Measurements from ENCODE around the gene PCCA. TPM values are rescaled to one million over a fixed set of nuclear protein-coding genes. Genes with fewer than 3 reads are reported as not detected.
"Not testable (repeated sequence)": the region's sequence is repeated elsewhere in the genome, so short reads cannot be mapped to it uniquely, and the experiment has no call there.

PCCA gene
- total and polyA plus RNA-seq, 2 of the 13 experiments (the other 11 are each of a cell fraction or from before 2014, with no cell fraction given) = 15.0 to 32.2 TPM

DNA sequence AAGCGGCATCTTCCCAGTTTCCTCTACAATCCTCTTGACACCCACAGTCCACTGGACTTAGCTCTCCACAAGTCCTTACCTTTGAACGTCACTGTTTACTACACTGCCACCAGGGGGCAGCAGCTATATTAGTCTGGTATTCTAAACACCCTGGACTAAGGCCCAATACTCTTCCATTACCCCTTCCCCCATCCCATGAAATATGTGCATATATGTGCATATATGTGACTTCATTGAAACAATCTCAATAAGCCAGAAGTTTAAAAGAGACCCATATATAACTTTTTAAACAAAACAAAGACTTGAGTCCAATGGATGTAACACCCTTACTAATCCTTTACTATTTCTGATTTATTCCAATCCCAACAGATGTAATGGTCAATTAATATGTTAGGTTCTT is 484.2 kb downstream of the PCCA start (continued):
- TF ChIP-seq HNF4G (IDR thresholded peaks at IDR 0.05; ENCODE audit: borderline replicate concordance, low read depth, low read length) = peak; percentile 43; the same call in 1 of the 2 replicates
- TF ChIP-seq HNF4G (CRISPR knock-in tag; IDR thresholded peaks at IDR 0.05; ENCODE audit: borderline replicate concordance, low read depth) = no peak
- TF ChIP-seq ZFY (CRISPR knock-in tag; IDR thresholded peaks at IDR 0.05) = no peak
- TF ChIP-seq, protein P1, sequence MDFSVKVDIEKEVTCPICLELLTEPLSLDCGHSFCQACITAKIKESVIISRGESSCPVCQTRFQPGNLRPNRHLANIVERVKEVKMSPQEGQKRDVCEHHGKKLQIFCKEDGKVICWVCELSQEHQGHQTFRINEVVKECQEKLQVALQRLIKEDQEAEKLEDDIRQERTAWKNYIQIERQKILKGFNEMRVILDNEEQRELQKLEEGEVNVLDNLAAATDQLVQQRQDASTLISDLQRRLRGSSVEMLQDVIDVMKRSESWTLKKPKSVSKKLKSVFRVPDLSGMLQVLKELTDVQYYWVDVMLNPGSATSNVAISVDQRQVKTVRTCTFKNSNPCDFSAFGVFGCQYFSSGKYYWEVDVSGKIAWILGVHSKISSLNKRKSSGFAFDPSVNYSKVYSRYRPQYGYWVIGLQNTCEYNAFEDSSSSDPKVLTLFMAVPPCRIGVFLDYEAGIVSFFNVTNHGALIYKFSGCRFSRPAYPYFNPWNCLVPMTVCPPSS (IDR thresholded peaks at IDR 0.05) = no peak
- TF ChIP-seq RAD21 (CRISPR knock-in tag; IDR thresholded peaks at IDR 0.05) = 0 out of 2 replicates have a peak, but pooled peaks have one; percentile 22
- TF ChIP-seq, protein P2, sequence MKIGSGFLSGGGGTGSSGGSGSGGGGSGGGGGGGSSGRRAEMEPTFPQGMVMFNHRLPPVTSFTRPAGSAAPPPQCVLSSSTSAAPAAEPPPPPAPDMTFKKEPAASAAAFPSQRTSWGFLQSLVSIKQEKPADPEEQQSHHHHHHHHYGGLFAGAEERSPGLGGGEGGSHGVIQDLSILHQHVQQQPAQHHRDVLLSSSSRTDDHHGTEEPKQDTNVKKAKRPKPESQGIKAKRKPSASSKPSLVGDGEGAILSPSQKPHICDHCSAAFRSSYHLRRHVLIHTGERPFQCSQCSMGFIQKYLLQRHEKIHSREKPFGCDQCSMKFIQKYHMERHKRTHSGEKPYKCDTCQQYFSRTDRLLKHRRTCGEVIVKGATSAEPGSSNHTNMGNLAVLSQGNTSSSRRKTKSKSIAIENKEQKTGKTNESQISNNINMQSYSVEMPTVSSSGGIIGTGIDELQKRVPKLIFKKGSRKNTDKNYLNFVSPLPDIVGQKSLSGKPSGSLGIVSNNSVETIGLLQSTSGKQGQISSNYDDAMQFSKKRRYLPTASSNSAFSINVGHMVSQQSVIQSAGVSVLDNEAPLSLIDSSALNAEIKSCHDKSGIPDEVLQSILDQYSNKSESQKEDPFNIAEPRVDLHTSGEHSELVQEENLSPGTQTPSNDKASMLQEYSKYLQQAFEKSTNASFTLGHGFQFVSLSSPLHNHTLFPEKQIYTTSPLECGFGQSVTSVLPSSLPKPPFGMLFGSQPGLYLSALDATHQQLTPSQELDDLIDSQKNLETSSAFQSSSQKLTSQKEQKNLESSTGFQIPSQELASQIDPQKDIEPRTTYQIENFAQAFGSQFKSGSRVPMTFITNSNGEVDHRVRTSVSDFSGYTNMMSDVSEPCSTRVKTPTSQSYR (CRISPR knock-in tag; IDR thresholded peaks at IDR 0.05; ENCODE audit: borderline replicate concordance) = peak; percentile 32; the same call in 1 of the 2 replicates
- no peak for TF ChIP-seq EED (CRISPR knock-in tag; IDR thresholded peaks at IDR 0.05)
- no peak for TF ChIP-seq RXRB (CRISPR knock-in tag; IDR thresholded peaks at IDR 0.05; ENCODE audit: borderline replicate concordance)
- TF ChIP-seq, protein P3, sequence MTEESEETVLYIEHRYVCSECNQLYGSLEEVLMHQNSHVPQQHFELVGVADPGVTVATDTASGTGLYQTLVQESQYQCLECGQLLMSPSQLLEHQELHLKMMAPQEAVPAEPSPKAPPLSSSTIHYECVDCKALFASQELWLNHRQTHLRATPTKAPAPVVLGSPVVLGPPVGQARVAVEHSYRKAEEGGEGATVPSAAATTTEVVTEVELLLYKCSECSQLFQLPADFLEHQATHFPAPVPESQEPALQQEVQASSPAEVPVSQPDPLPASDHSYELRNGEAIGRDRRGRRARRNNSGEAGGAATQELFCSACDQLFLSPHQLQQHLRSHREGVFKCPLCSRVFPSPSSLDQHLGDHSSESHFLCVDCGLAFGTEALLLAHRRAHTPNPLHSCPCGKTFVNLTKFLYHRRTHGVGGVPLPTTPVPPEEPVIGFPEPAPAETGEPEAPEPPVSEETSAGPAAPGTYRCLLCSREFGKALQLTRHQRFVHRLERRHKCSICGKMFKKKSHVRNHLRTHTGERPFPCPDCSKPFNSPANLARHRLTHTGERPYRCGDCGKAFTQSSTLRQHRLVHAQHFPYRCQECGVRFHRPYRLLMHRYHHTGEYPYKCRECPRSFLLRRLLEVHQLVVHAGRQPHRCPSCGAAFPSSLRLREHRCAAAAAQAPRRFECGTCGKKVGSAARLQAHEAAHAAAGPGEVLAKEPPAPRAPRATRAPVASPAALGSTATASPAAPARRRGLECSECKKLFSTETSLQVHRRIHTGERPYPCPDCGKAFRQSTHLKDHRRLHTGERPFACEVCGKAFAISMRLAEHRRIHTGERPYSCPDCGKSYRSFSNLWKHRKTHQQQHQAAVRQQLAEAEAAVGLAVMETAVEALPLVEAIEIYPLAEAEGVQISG (CRISPR knock-in tag; IDR thresholded peaks at IDR 0.05) = no peak
- peak; percentile 75 for TF ChIP-seq STAG1 (CRISPR knock-in tag; IDR thresholded peaks at IDR 0.05)
- TF ChIP-seq, protein P4, sequence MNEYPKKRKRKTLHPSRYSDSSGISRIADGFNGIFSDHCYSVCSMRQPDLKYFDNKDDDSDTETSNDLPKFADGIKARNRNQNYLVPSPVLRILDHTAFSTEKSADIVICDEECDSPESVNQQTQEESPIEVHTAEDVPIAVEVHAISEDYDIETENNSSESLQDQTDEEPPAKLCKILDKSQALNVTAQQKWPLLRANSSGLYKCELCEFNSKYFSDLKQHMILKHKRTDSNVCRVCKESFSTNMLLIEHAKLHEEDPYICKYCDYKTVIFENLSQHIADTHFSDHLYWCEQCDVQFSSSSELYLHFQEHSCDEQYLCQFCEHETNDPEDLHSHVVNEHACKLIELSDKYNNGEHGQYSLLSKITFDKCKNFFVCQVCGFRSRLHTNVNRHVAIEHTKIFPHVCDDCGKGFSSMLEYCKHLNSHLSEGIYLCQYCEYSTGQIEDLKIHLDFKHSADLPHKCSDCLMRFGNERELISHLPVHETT (CRISPR knock-in tag; conservative IDR thresholded peaks at IDR 0.05) = no peak
- TF ChIP-seq TEAD3 (CRISPR knock-in tag; optimal IDR thresholded peaks at IDR 0.05; ENCODE audit: borderline replicate concordance) = peak; percentile 19
- 0 out of 2 replicates have a peak, but pooled peaks have one; percentile 43 for TF ChIP-seq MXD4 (CRISPR knock-in tag; IDR thresholded peaks at IDR 0.05)
- no peak for TF ChIP-seq CREB1 (IDR thresholded peaks at IDR 0.05)
- TF ChIP-seq CREB1 (CRISPR knock-in tag; IDR thresholded peaks at IDR 0.05) = peak; percentile 71
- TF ChIP-seq ZNF652 (CRISPR knock-in tag; IDR thresholded peaks at IDR 0.05; ENCODE audit: borderline replicate concordance, low read depth) = 0 out of 2 replicates have a peak, but pooled peaks have one; percentile 7
- TF ChIP-seq SOX5 (CRISPR knock-in tag; IDR thresholded peaks at IDR 0.05; ENCODE audit: borderline replicate concordance) = 0 out of 2 replicates have a peak, but pooled peaks have one; percentile 11

DNA sequence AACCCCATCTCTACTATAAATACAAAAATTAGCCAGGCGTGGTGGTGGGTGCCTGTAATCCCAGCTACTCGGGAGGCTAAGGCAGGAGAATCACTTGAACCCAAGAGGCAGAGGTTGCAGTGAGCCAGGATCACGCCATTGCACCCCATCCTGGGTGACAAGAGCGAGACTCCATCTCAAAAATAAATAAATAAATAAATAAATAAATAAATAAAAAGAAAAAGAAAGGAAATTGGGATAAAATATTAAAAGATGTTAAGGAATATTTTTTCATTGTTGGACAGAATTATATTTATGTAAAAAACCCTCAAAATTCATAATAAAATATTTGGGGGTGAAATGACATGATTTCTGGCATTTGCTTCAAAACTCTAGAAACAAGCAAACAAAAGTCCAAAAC is 488.3 kb downstream of the PCCA start:
- H3K9me3 ChIP-seq (ENCODE audit: low read length); CTCF ChIA-PET (ENCODE audit: low intra/inter-chr PET ratio, low total read pairs); H3K79me2 ChIP-seq (ENCODE audit: insufficient read depth, low read length); H3K36me3 ChIP-seq (replicated peaks in 1 of 2; ENCODE audit: control insufficient read depth in 1 of 2, insufficient read depth in 2 of 2, low read length in 2 of 2); H3K27me3 ChIP-seq (ENCODE audit: control insufficient read depth in 1 of 2, insufficient read depth in 2 of 2, low read length in 2 of 2); H3K4me2 ChIP-seq (ENCODE audit: low read depth, low read length); BruUV-seq (replicated peaks); H3K27ac ChIP-seq (ENCODE audit: extremely low read length, insufficient read depth, low read length); H3K4me3 ChIP-seq (replicated peaks in 1 of 3; ENCODE audit: insufficient read depth in 1 of 3, low read depth in 2 of 3, low read length in 3 of 3); H3K9ac ChIP-seq (ENCODE audit: insufficient read depth, low read depth, low read length); POLR2A ChIA-PET; ATAC-seq; DNase-seq (ENCODE audit: low spot score); H2AFZ ChIP-seq (ENCODE audit: low read length); intact Hi-C loops (cut with micrococcal nuclease; ENCODE audit: unreplicated experiment); FAIRE-seq; H4K20me1 ChIP-seq (ENCODE audit: insufficient read depth, low read length): not testable (repeated sequence)
- in situ Hi-C loops (cut with HindIII; ENCODE audit: extremely low pct_ligation_motif_present, low pct_unique_long_range_greater_than_20kb) = loop anchor here (25.0 kb wide), 1 partner anchor 535 kb away; no protein-coding TSS in a partner anchor
- WGBS (ENCODE audit: low lambda C conversion rate) = 83% methylated on average over 4 of the region's 4 CpGs
- peaks cover 14% of the 10 kb centered on the region for H3K4me1 ChIP-seq (ENCODE audit: insufficient read depth, low read length)
